SK-N-SH treated with all-trans-retinoic acid at 6 μM for 48 hours (cell line): ENCODE measurements around the gene ZNF8.

ENCODE experiments used
- ATAC-seq: fragments of 200-7000 bp; cut with Tn5 transposase; 3 replicates; pipeline ENCODE4 v1.9.1; 2020; ENCODE audit warnings: mild to moderate bottlenecking, moderate library complexity
- ARNTL ChIP-seq: fragments of 450-650 bp; formaldehyde crosslinking; IDR thresholded peaks from 2 replicates; pipeline ENCODE4 v1.5.0; 2020; ENCODE audit warnings: low read depth, mild to moderate bottlenecking, moderate library complexity, borderline replicate concordance
- BACH2 ChIP-seq: fragments of 250-450 bp; sonication (Bioruptor Pico); IDR thresholded peaks from 2 replicates; pipeline ENCODE4 v1.9.0; 2021; ENCODE audit warnings: mild to moderate bottlenecking, borderline replicate concordance
- CSDC2 ChIP-seq: fragments of 250-450 bp; sonication (Bioruptor Pico); IDR thresholded peaks from 2 replicates; pipeline ENCODE4 v1.5.0; 2020; ENCODE audit warnings: mild to moderate bottlenecking, moderate library complexity
- ESRRG ChIP-seq: fragments of 250-450 bp; sonication (Bioruptor Pico); IDR thresholded peaks from 2 replicates; pipeline ENCODE4 v1.6.1; 2021; ENCODE audit warnings: mild to moderate bottlenecking
- GLIS3 ChIP-seq: fragments of 250-450 bp; sonication (Bioruptor Pico); IDR thresholded peaks from 2 replicates; pipeline ENCODE4 v1.5.0; 2020; ENCODE audit warnings: mild to moderate bottlenecking, moderate library complexity
- ISL1 ChIP-seq: fragments of 250-450 bp; sonication (Bioruptor Pico); IDR thresholded peaks from 2 replicates; pipeline ENCODE4 v2.1.2; 2022; ENCODE audit warnings: mild to moderate bottlenecking, moderate library complexity
- OSR1 ChIP-seq: fragments of 250-450 bp; sonication (Bioruptor Pico); IDR thresholded peaks from 2 replicates; pipeline ENCODE4 v1.8.0; 2022; ENCODE audit warnings: moderate library complexity, mild to moderate bottlenecking, inconsistent platforms
- POU6F1 ChIP-seq: fragments of 250-450 bp; sonication (Bioruptor Pico); IDR thresholded peaks from 2 replicates; pipeline ENCODE4 v1.8.0; 2021; ENCODE audit warnings: low read depth, mild to moderate bottlenecking, moderate library complexity, borderline replicate concordance
- PPARA ChIP-seq: fragments of 250-450 bp; sonication (Bioruptor Pico); IDR thresholded peaks from 2 replicates; pipeline ENCODE4 v1.5.0; 2020; ENCODE audit warnings: mild to moderate bottlenecking, borderline replicate concordance
- RARB ChIP-seq: fragments of 250-450 bp; sonication (Bioruptor Pico); IDR thresholded peaks from 2 replicates; pipeline ENCODE4 v1.8.0; 2021; ENCODE audit warnings: mild to moderate bottlenecking, moderate library complexity
- TCF4 ChIP-seq: fragments of 250-450 bp; sonication (Bioruptor Pico); IDR thresholded peaks from 2 replicates; pipeline ENCODE4 v1.8.0; 2021; ENCODE audit warnings: mild to moderate bottlenecking, moderate library complexity, borderline replicate concordance
- TOX ChIP-seq: fragments of 250-450 bp; sonication (Bioruptor Pico); IDR thresholded peaks from 2 replicates; pipeline ENCODE4 v1.8.0; 2021; ENCODE audit warnings: mild to moderate bottlenecking, moderate library complexity, borderline replicate concordance
- ZC3H10 ChIP-seq: fragments of 250-450 bp; sonication (Bioruptor Pico); IDR thresholded peaks from 2 replicates; pipeline ENCODE4 v1.5.1; 2021; ENCODE audit warnings: mild to moderate bottlenecking, moderate library complexity
- ZFP30 ChIP-seq: fragments of 450-650 bp; formaldehyde crosslinking; IDR thresholded peaks from 2 replicates; pipeline ENCODE4 v1.5.0; 2022; ENCODE audit warnings: mild to moderate bottlenecking, moderate library complexity
- ZNF565 ChIP-seq: fragments of 450-650 bp; formaldehyde crosslinking; conservative IDR thresholded peaks from 2 replicates; pipeline ENCODE4 v1.5.0; 2020; ENCODE audit warnings: low read depth, mild to moderate bottlenecking, moderate library complexity
- ZNF8 ChIP-seq: fragments of 450-650 bp; formaldehyde crosslinking; IDR thresholded peaks from 2 replicates; pipeline ENCODE4 v1.5.0; 2020; ENCODE audit warnings: mild to moderate bottlenecking, moderate library complexity
- TF ChIP-seq, protein P1 (sequence below): fragments of 250-450 bp; sonication (Bioruptor Pico); IDR thresholded peaks from 2 replicates; pipeline ENCODE4 v1.5.1; 2020; ENCODE audit warnings: low read depth, mild to moderate bottlenecking, moderate library complexity
- TF ChIP-seq, protein P2 (sequence below): fragments of 250-450 bp; sonication (Bioruptor Pico); IDR thresholded peaks from 2 replicates; pipeline ENCODE4 v1.8.0; 2020; ENCODE audit warnings: mild to moderate bottlenecking, moderate library complexity, borderline replicate concordance
- TF ChIP-seq, protein P3 (sequence below): fragments of 250-450 bp; sonication (Bioruptor Pico); IDR thresholded peaks from 2 replicates; pipeline ENCODE4 v1.5.0; 2020; ENCODE audit warnings: mild to moderate bottlenecking, moderate library complexity
- TF ChIP-seq, protein P4 (sequence below): fragments of 250-450 bp; sonication (Bioruptor Pico); IDR thresholded peaks from 2 replicates; pipeline ENCODE4 v1.5.1; 2021; ENCODE audit warnings: mild to moderate bottlenecking, moderate library complexity

ZNF8 gene

GRCh38 chr19:58345558-58345957, 66.8 kb downstream of the ZNF8 start:
- no peak for ATAC-seq

GRCh38 chr19:58346961-58347929, 68.5 kb downstream of the ZNF8 start:
- ATAC-seq: peak; percentile 95
- TF ChIP-seq ZNF565 (CRISPR knock-in tag): no peak
- TF ChIP-seq ZFP30: no peak
- TF ChIP-seq PPARA (CRISPR knock-in tag): no peak
- no peak for TF ChIP-seq ISL1 (CRISPR knock-in tag)
- no peak for TF ChIP-seq BACH2
- no peak for TF ChIP-seq ARNTL (CRISPR knock-in tag)
- TF ChIP-seq CSDC2 (CRISPR knock-in tag): no peak
- TF ChIP-seq, protein P1, sequence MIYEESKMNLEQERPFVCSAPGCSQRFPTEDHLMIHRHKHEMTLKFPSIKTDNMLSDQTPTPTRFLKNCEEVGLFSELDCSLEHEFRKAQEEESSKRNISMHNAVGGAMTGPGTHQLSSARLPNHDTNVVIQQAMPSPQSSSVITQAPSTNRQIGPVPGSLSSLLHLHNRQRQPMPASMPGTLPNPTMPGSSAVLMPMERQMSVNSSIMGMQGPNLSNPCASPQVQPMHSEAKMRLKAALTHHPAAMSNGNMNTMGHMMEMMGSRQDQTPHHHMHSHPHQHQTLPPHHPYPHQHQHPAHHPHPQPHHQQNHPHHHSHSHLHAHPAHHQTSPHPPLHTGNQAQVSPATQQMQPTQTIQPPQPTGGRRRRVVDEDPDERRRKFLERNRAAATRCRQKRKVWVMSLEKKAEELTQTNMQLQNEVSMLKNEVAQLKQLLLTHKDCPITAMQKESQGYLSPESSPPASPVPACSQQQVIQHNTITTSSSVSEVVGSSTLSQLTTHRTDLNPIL (CRISPR knock-in tag): no peak
- TF ChIP-seq, protein P2, sequence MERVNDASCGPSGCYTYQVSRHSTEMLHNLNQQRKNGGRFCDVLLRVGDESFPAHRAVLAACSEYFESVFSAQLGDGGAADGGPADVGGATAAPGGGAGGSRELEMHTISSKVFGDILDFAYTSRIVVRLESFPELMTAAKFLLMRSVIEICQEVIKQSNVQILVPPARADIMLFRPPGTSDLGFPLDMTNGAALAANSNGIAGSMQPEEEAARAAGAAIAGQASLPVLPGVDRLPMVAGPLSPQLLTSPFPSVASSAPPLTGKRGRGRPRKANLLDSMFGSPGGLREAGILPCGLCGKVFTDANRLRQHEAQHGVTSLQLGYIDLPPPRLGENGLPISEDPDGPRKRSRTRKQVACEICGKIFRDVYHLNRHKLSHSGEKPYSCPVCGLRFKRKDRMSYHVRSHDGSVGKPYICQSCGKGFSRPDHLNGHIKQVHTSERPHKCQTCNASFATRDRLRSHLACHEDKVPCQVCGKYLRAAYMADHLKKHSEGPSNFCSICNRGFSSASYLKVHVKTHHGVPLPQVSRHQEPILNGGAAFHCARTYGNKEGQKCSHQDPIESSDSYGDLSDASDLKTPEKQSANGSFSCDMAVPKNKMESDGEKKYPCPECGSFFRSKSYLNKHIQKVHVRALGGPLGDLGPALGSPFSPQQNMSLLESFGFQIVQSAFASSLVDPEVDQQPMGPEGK (CRISPR knock-in tag): no peak
- no peak for TF ChIP-seq ESRRG (CRISPR knock-in tag)
- TF ChIP-seq, all 23 proteins: peak for 0

More at GRCh38 chr19:58345558-58345957, 66.8 kb downstream of the ZNF8 start:
- no peak for TF ChIP-seq OSR1
- TF ChIP-seq ISL1 (CRISPR knock-in tag): no peak

- ATAC-seq: peak; percentile 7
Measured at GRCh38 chr19:58348080-58348479, 69.3 kb downstream of the ZNF8 start.

DNA sequence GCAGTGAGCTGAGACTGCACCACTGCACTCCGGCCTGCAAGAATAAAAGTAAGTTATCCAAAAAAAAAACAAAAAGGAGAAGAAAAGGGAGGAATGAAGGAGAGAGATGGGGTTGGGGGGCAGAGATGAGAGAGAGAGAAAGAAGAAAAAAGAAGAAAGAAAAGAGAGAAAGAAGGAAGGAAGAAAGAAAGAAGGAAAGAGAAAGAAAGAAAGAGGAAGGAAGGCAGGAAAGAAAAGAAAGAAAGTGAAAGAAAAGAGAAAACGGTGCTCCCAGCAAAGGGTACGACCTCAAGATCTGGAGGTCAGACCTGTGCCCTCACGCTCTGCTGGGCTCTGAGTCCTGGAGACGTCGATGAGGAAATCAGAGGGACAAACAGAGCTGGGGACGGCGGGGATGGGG, 70.8 kb downstream of the ZNF8 start:
- TF ChIP-seq CSDC2 (CRISPR knock-in tag) (no peak), RARB (CRISPR knock-in tag) (no peak), BACH2 (no peak), ZFP30 (no peak), ISL1 (CRISPR knock-in tag) (no peak), TCF4 (CRISPR knock-in tag) (no peak), ZNF8 (no peak), POU6F1 (CRISPR knock-in tag) (no peak), TOX (CRISPR knock-in tag) (no peak), OSR1 (no peak), ARNTL (CRISPR knock-in tag) (no peak), ZC3H10 (CRISPR knock-in tag) (no peak), GLIS3 (no peak), PPARA (CRISPR knock-in tag) (no peak)
- TF ChIP-seq, protein P1 (CRISPR knock-in tag): no peak
- TF ChIP-seq, protein P3, sequence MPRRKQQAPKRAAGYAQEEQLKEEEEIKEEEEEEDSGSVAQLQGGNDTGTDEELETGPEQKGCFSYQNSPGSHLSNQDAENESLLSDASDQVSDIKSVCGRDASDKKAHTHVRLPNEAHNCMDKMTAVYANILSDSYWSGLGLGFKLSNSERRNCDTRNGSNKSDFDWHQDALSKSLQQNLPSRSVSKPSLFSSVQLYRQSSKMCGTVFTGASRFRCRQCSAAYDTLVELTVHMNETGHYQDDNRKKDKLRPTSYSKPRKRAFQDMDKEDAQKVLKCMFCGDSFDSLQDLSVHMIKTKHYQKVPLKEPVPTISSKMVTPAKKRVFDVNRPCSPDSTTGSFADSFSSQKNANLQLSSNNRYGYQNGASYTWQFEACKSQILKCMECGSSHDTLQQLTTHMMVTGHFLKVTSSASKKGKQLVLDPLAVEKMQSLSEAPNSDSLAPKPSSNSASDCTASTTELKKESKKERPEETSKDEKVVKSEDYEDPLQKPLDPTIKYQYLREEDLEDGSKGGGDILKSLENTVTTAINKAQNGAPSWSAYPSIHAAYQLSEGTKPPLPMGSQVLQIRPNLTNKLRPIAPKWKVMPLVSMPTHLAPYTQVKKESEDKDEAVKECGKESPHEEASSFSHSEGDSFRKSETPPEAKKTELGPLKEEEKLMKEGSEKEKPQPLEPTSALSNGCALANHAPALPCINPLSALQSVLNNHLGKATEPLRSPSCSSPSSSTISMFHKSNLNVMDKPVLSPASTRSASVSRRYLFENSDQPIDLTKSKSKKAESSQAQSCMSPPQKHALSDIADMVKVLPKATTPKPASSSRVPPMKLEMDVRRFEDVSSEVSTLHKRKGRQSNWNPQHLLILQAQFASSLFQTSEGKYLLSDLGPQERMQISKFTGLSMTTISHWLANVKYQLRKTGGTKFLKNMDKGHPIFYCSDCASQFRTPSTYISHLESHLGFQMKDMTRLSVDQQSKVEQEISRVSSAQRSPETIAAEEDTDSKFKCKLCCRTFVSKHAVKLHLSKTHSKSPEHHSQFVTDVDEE (CRISPR knock-in tag): no peak
- TF ChIP-seq, protein P4, sequence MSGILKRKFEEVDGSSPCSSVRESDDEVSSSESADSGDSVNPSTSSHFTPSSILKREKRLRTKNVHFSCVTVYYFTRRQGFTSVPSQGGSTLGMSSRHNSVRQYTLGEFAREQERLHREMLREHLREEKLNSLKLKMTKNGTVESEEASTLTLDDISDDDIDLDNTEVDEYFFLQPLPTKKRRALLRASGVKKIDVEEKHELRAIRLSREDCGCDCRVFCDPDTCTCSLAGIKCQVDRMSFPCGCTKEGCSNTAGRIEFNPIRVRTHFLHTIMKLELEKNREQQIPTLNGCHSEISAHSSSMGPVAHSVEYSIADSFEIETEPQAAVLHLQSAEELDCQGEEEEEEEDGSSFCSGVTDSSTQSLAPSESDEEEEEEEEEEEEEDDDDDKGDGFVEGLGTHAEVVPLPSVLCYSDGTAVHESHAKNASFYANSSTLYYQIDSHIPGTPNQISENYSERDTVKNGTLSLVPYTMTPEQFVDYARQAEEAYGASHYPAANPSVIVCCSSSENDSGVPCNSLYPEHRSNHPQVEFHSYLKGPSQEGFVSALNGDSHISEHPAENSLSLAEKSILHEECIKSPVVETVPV (CRISPR knock-in tag): no peak
- no peak for ATAC-seq
